ENCODE results near the gene CCDC146.
"Not testable (repeated sequence)": the region's sequence is repeated elsewhere in the genome, so short reads cannot be mapped to it uniquely, and the experiment has no call there.

The CCDC146 gene

DNA sequence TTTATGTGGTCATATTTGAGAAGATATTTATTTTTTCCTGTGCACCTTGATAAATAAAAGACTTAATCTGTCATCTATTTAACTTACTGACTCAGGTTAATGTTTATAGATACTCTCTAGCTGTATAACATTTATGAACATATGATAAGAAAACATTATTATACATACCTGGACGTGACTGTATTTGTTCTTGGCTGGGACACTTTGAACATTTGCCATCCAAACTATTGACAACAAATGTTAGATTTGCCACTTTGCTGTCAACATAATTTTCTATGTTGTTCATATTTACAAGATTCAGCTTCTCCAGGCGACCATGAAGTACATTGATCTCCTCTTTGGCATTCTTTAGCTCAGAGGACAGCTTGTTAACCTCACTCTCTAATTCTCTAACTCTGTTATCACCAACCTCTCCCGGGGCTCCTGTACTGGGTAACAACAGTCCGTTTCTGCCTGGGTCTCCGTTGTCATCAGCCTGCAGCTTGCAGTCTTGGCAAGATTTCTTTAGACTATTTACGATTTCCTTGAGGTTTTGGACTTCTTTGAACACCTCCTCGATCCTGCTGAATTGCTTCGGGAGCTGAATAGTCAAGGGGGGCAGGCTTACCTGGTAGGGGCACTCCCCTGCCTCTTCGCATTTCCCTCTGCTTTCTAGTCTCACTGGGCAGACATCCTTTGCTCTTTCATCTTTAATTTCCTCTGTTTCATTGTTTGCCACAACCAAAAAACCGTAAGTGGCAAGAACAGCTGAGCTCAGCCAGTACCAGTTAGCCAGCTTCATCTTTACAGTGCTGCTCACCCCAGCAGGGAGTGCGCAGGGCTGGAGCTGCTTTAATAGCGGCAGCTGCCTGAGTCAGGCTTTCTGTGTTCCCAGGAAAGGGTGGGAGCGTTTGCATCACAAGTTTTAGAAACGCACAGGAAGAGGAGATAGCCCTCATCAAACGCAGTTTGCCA lies 76.9 kb downstream of the CCDC146 start, which contains the start of gene FGL2:
Gene FGL2 (minus strand): TSS at position 807 of the 954 bp plus-strand sequence. CDS start 26 bp downstream, at position 781.
- DNase-seq (ENCODE audit: low read depth): no peak

DNA sequence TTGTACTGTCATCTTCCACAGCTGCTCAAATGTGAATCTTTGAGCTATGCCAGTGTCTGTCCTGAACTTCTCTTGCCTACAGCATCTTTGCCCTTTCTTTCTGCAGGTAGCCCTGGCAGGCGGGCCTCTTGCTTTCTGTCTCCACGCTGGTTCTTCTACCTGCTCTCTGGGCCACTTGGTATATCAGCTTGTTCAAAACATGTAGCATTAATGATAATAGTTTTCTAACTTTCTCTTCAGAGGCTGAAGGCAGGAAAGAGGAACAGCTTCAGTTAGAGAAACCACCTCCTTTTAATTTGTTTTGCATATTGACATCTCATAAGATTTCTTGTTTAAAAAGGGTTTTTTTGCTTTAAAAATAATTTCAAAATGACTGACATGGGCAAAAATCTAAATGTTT lies 78.1 kb downstream of the CCDC146 start:
- DNase-seq (ENCODE audit: low read depth): no peak

DNA sequence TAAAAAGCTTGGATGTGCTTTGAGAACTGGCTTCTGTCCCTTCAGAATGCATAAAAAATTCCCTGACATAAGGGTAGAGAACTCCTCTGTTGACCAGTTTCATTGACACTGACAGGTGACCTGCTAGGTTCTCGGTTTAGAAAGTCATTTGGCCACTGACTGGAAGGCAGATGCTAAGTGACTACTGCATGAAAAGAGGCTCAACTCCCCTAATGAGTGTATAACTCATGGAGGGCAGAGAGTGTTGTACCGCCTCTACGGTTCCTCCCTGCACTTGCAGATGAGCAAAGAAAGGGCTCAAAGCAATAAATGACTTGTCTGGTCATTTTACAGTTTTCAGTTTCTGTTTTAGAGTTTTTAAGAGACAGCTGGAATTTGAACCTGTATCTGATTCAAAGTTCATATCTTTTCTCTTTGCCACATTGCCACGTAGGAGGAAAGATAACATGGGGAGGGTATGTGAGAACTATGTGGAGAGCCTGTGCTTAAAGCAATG lies 80.1 kb downstream of the CCDC146 start:
- DNase-seq (ENCODE audit: low read depth): no peak

DNA sequence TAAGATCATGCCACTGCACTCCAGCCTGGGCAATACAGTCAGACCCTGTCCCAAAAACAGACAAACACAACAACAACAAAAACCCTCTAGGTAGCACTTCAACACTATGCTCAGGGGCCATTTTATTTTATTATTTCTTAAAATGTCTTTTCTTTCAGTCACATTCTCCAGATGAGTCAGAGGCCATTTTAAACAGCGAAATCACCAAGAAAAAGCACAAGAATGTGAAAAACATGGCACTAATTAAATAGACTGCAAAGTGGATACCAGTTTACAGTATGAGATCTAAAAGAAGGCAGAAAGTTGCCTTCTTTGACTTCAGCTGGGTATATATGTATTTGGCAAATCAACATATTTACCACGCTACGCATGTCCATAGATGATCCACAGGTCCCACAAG lies 83.3 kb downstream of the CCDC146 start:
- no peak for DNase-seq (ENCODE audit: low read depth)

DNA sequence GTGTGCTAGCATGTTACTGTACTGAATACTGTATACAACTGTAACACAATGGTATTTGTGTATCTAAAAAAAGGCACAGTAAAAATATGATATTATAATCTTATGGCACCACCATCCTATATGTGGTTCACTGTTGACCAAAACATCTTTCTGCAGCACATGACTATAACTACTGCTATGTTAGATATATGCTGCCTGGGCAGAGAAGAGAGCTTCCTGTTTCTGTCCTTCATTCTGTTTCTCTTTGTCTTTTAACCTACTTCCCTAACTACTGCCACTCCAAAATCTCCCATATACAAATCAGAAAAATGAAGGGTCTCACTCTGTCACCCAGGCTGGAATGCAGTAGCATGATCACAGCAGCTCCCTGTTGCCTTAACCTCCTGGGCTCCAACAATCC lies 86.0 kb downstream of the CCDC146 start:
- DNase-seq (ENCODE audit: low read depth): no peak

DNA sequence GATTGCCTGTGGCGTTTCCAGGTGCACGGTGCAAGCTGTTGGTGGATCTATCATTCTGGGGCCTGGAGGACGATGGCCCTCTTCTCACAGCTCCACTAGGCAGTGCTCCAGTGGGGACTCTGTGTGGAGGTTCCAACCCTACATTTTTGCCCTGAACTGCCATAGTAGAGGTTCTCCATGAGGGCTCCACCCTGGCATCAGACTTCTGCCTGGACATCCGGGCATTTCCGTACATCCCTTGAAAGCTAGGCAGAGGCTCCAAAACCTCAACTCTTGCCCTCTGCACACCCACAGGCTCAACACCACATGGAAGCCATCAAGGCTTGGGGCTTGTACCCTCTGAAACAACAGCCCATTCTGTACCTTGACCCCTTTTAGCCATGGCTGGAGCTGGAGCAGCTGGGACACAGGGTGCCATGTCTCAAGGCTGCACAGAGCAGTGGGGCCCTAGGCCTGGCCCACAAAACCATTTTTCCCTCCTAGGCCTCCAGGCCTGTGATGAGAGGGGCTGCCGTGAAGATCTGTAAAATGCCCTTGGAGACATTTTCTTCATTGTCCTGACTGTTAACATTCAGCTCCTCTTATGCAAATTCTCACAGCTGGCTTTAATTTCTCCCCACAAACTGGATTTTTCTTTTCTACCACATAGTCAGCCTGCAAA lies 87.2 kb downstream of the CCDC146 start:
- DNase-seq (ENCODE audit: low read depth): no peak

- DNase-seq (ENCODE audit: low read depth): no peak
These were observed 93.9 kb downstream of the CCDC146 start for GRCh38 chr7:77216181-77216845.

GRCh38 chr7:77217474-77218185 lies 95.2 kb downstream of the CCDC146 start:
- no peak for DNase-seq (ENCODE audit: low read depth)

DNA sequence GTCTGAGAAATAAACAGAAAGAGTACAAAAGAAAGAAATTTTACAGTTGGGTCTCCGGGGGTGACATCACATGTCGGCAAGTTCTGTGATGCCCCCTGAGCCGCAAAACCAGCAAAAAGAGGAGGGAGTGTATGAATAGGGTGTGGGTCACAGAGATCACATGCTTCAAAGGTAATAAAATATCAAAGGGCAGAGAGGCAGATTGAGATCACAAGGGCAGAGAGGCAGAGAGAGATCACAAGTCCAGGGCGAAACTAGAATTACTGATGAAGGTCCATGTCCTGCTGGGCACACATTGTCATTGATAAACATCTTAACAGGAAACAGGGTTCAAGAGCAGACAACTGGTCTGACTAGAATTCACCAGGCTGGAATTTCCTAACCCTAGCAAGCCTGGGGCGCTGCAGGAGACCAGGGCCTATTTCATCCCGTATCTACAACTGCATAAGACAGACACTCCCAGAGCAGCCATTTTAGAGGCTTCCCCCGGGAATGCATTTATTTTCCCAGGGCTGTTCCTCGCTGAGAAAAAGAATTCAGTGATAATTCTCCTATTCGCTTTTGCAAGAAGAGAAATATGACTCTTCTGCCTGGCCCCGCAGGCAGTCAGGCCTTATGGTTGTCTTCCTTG lies 97.4 kb downstream of the CCDC146 start:
- not testable (repeated sequence) for DNase-seq (ENCODE audit: low read depth)

DNA sequence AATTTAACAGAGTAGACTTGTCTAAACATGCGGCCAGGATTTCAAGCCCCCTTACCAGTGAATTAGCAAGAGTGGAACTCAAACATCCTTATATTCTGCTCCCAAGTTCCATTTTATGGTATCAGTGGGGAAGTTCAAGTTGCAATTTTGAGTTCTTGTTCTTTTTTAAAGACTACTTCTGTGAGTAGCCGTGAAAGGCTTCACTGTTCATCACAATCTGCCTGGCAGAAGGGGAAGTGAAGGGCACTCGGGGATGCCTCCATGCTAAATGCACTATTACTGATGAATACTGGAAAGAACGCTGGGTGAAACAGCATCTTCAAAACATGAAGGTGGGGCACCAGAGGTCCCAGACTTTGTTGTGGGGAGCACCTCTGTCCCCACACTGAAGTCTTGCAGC lies 99.7 kb downstream of the CCDC146 start:
- DNase-seq (ENCODE audit: low read depth): no peak

GRCh38 chr7:77222819-77223218 lies 100.4 kb downstream of the CCDC146 start:
- no peak for DNase-seq (ENCODE audit: low read depth)

GRCh38 chr7:77223261-77223660 lies 100.8 kb downstream of the CCDC146 start:
- DNase-seq (ENCODE audit: low read depth): no peak

DNA sequence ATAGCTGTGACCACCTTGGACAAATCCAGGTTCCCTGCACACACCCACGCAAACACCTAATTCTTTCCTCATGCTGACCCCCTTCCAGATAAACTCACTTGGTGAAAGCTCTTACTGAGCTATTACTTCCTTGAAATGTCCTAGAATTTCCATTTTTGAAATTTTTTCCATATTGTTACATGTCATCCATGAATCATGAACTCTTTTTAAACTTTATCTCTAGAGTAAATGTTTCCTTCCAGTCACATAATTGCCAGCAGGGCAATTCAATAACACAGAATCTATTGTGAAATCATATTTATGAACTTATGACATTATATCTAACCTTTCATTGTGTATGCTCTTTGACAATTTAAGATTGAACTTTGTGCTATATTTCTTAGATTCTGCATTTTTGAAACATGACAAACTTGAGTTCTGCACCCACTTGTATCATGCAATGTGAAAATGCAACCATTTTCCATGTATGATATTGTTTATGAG lies 104.0 kb downstream of the CCDC146 start:
- no peak for DNase-seq (ENCODE audit: low read depth)

GRCh38 chr7:77228795-77229194 lies 106.4 kb downstream of the CCDC146 start:
- not testable (repeated sequence) for DNase-seq (ENCODE audit: low read depth)

GRCh38 chr7:77232467-77232866 lies 110.1 kb downstream of the CCDC146 start:
- DNase-seq (ENCODE audit: low read depth): no peak

DNA sequence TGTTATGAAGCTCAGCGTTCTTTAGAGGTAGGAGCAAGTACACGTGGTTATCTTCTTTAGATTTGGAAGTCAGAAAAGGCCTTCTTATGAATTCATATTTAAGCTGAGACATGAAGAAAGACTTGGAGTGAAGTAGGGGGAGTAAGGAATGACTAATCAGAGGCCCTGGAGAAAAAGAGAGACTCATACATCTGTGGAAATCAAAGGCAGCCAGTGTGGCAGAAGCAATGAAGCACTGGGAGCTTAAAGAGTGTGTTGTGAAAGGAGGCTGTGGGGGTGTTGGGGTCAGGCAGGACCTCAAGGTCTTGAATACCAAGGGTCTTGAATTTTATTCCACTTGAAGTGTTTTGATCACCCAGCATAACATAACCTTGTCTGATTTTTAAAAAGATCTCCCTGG lies 112.9 kb downstream of the CCDC146 start:
- no peak for DNase-seq (ENCODE audit: low read depth)

DNA sequence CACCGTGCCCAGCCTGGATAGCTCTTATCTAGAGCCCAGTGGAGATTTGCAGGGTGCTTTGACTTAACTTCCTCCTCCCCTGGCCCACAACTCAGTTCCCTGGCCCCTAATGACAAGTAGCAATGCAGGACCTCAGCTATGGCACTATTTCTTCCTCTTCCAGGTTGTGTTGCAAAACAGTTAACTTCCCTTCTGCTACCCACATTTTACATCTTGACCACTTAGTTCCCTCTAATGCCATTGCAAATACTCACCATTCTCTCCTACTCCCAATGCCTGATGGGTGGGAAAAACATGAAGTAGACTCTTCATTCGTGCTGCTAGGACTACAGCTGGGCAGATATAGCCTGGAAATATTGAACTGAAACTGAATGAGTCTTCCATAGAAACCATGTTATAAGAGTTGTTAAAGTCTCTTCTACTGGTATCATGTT lies 116.3 kb downstream of the CCDC146 start:
- DNase-seq (ENCODE audit: low read depth): no peak

- no peak for DNase-seq (ENCODE audit: low read depth)
These were observed 117.1 kb downstream of the CCDC146 start for GRCh38 chr7:77239471-77239870.

DNA sequence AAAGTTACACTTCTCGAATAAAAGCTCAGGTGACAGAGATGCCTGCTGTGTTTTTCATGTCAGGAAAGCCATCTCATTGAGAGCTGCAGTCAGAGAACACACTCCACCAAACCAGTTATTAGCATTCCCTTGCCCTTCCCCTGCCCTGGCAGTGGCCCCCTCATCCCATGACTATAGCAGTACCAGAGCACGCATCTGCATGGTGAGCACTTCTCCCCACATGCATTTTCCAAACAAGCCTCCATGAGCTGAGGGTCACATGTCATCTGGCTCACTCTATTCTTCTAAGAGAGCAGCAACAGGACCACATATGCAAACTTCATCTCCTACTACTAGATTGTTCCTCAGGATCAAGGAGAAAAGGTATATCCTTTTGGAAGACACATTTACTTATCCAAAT lies 119.7 kb downstream of the CCDC146 start:
- DNase-seq (ENCODE audit: low read depth): no peak

GRCh38 chr7:77242554-77242953 lies 120.1 kb downstream of the CCDC146 start:
- DNase-seq (ENCODE audit: low read depth): no peak

All from HS-5 (cell line).